HL-60 (cell line): ENCODE measurements around the gene ZNF48.
A peak's percentile ranks its signal among the peaks of the same experiment; 100 is the strongest.

Experiments used
- DNase-seq, 2 experiments: peaks; one replicate each; pipeline ENCODE4 v3.0.0-alpha.2; 2010 to 2020; ENCODE audit warnings: low read depth in 1 of 2, low spot score in 1 of 2
- H3K27ac ChIP-seq: fragments of 250-450 bp; sonication (Bioruptor Pico); replicated peaks from 2 replicates; pipeline ENCODE4 v1.5.1; 2020; ENCODE audit warnings: mild to moderate bottlenecking, moderate library complexity
- H3K27me3 ChIP-seq: fragments of 250-450 bp; sonication (Bioruptor Pico); 2 replicates; pipeline ENCODE4 v1.5.1; 2021; ENCODE audit warnings: mild to moderate bottlenecking, moderate library complexity; ENCODE audit not compliant: insufficient read depth, poor library complexity, severe bottlenecking
- H3K4me3 ChIP-seq: replicated peaks from 2 replicates; pipeline ENCODE4 v1.5.1; 2011; ENCODE audit warnings: mild to moderate bottlenecking, control low read depth, low read length; ENCODE audit not compliant: insufficient read depth
- GABPA ChIP-seq: IDR thresholded peaks from 2 replicates; pipeline ENCODE4 v1.6.1; 2012; ENCODE audit warnings: low read depth
- POLR2AphosphoS5 ChIP-seq: IDR thresholded peaks from 2 replicates; pipeline ENCODE4 v1.6.1; 2012; ENCODE audit warnings: low read depth
- SPI1 ChIP-seq: IDR thresholded peaks from 2 replicates; pipeline ENCODE4 v1.6.1; 2012; ENCODE audit warnings: low read depth, mild to moderate bottlenecking, borderline replicate concordance
- TF ChIP-seq, protein P1 (sequence below): IDR thresholded peaks from 2 replicates; pipeline ENCODE4 v1.6.1; 2012; ENCODE audit warnings: low read depth; ENCODE audit not compliant: insufficient replicate concordance
- TF ChIP-seq, protein P2 (sequence below): IDR thresholded peaks from one replicate; pipeline ENCODE4 v1.5.1; 2011; ENCODE audit warnings: low read length, control low read depth, inconsistent platforms; ENCODE audit not compliant: insufficient read depth

ZNF48 gene

DNA sequence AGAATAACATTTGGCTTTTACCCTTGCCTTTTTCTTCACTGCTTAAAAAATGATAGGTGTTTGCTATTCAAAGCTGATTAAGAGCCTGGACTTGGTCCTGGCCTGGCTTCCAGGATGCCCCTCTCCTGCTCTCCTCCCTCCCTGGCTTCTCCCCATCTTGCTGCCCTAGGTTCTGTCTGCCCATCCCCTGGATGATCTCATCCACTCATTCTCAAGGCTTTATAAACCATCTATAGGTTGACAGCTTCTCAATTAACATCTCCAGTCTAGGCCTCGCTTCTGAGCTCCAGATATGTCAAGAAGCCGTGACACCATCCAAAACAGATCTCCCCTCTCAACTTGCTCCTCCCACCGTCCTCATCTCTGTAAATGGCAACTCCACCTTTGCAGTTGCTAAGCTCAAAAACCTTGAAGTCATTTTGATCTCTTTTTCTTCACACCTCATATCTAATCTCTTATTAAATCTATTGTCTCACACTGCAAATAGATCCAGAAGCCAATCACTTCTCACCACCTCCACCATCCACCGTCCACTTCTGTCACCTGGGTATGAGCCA lies 20.9 kb downstream of the ZNF48 start:
- Histone ChIP-seq H3K27ac (no peak overlapping the region), H3K4me3 (no peak overlapping the region), H3K27me3 (no peaks in the 10 kb centered on the region)
- TF ChIP-seq, protein P1, sequence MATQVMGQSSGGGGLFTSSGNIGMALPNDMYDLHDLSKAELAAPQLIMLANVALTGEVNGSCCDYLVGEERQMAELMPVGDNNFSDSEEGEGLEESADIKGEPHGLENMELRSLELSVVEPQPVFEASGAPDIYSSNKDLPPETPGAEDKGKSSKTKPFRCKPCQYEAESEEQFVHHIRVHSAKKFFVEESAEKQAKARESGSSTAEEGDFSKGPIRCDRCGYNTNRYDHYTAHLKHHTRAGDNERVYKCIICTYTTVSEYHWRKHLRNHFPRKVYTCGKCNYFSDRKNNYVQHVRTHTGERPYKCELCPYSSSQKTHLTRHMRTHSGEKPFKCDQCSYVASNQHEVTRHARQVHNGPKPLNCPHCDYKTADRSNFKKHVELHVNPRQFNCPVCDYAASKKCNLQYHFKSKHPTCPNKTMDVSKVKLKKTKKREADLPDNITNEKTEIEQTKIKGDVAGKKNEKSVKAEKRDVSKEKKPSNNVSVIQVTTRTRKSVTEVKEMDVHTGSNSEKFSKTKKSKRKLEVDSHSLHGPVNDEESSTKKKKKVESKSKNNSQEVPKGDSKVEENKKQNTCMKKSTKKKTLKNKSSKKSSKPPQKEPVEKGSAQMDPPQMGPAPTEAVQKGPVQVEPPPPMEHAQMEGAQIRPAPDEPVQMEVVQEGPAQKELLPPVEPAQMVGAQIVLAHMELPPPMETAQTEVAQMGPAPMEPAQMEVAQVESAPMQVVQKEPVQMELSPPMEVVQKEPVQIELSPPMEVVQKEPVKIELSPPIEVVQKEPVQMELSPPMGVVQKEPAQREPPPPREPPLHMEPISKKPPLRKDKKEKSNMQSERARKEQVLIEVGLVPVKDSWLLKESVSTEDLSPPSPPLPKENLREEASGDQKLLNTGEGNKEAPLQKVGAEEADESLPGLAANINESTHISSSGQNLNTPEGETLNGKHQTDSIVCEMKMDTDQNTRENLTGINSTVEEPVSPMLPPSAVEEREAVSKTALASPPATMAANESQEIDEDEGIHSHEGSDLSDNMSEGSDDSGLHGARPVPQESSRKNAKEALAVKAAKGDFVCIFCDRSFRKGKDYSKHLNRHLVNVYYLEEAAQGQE, result no peak
- no peak for TF ChIP-seq GABPA
- TF ChIP-seq, protein P2, sequence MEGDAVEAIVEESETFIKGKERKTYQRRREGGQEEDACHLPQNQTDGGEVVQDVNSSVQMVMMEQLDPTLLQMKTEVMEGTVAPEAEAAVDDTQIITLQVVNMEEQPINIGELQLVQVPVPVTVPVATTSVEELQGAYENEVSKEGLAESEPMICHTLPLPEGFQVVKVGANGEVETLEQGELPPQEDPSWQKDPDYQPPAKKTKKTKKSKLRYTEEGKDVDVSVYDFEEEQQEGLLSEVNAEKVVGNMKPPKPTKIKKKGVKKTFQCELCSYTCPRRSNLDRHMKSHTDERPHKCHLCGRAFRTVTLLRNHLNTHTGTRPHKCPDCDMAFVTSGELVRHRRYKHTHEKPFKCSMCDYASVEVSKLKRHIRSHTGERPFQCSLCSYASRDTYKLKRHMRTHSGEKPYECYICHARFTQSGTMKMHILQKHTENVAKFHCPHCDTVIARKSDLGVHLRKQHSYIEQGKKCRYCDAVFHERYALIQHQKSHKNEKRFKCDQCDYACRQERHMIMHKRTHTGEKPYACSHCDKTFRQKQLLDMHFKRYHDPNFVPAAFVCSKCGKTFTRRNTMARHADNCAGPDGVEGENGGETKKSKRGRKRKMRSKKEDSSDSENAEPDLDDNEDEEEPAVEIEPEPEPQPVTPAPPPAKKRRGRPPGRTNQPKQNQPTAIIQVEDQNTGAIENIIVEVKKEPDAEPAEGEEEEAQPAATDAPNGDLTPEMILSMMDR, result no peak
- no peak for DNase-seq

DNA sequence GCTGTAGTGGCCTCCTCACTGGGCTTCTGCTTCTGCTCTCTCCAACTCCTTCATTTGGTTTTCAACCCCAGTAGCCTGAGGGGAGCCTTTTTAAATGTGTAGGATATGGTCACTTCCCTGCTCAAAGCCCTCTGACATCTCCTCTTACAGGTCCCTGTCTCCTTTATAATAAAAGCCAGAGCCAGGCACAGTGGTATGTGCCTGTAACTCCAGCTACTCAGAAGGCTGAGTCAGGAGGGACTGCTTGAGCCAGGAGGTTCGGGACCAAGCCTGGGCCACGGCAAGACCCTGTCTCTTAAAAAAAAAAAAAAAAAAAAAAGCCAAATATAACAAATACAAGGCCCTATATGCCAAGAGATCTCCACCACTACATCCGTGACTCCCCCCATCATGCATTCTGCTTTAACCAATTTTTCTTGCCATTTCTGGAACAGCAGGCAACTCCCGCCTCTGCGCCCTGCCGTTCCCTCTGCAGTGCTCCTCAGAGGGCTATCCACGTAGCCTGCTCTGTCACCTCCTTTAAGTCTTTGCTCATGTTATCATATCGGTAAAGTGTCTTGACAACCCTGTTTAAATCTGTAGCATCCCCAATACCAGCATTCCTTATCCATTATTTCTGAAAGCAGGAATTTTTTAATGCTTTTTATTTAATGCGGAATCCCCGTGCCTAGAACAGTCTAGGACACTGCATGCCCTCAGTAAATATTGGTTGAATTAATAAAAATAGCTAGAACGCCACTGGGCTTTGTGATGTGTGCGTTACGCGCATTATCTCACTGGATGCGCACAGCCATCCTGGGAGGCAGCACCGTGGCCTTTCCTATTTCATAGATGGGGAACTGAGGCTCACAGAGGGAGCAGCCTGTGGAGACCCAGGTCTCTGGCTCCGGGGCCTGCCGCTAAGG lies 21.7 kb downstream of the ZNF48 start:
- Histone ChIP-seq H3K4me3 (peak overlapping the region; percentile 52), H3K27ac (no peak overlapping the region), H3K27me3 (no peaks in the 10 kb centered on the region)
- no peak for TF ChIP-seq SPI1
- TF ChIP-seq, protein P2, result no peak
- TF ChIP-seq, protein P1, result no peak
- TF ChIP-seq GABPA, result no peak
- no peak for TF ChIP-seq POLR2AphosphoS5
- no peak for DNase-seq

DNA sequence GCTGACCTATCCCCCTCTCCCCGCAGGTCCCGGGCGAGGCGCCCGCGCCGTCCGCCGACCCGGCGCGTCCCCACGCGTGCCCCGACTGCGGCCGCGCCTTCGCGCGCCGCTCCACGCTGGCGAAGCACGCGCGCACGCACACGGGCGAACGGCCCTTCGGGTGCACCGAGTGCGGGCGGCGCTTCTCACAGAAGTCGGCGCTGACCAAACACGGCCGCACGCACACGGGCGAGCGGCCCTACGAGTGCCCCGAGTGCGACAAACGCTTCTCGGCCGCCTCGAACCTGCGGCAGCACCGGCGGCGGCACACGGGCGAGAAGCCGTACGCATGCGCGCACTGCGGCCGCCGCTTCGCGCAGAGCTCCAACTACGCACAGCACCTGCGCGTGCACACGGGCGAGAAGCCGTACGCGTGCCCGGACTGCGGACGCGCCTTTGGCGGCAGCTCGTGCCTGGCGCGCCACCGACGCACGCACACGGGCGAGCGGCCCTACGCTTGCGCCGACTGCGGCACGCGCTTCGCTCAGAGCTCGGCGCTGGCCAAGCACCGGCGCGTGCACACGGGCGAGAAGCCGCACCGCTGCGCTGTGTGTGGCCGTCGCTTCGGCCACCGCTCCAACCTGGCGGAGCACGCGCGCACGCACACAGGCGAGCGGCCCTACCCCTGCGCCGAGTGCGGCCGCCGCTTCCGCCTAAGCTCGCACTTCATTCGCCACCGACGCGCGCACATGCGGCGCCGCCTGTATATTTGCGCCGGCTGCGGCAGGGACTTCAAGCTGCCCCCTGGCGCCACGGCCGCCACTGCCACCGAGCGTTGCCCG lies 22.5 kb downstream of the ZNF48 start:
- TF ChIP-seq SPI1 (peak; percentile 2; the same call in 1 of the 2 replicates), POLR2AphosphoS5 (peak; percentile 61), GABPA (no peak)
- TF ChIP-seq, protein P2, result no peak
- TF ChIP-seq, protein P1, result no peak
- Histone ChIP-seq H3K4me3 (peak overlapping the region; percentile 52), H3K27ac (peak overlapping the region; percentile 66), H3K27me3 (no peaks in the 10 kb centered on the region)
- DNase-seq, result peak; percentile 89 to 96
